ENCODE measurements around the gene LRRC71. TPM values are rescaled to one million over a fixed set of nuclear protein-coding genes. Genes with fewer than 3 reads are reported as not detected.
"Not testable (repeated sequence)": the region's sequence is repeated elsewhere in the genome, so short reads cannot be mapped to it uniquely, and the experiment has no call there.

LRRC71 gene
- total RNA-seq, 2 experiments from 2014 or later: not detected

GRCh38 chr1:156922986-156923669 is 2.7 kb downstream of the LRRC71 start:
- ChIA-PET CTCF (interaction anchor here (0.7 to 1.3 kb wide), 2 partner anchors 13 to 32 kb away, joined by 3 to 5 read pairs; no protein-coding TSS in a partner anchor), POLR2A (no interaction called here)

GRCh38 chr1:156923670-156924477 is 3.4 kb downstream of the LRRC71 start:
- CTCF ChIA-PET: interaction anchor here (0.7 to 1.3 kb wide), 2 partner anchors 14 to 33 kb away, joined by 3 to 5 read pairs; no protein-coding TSS in a partner anchor
- POLR2A ChIA-PET: no interaction called here

- POLR2A ChIA-PET: no interaction called here
- CTCF ChIA-PET: interaction anchor here (1.3 kb wide), 1 partner anchor 14 kb away, joined by 5 read pairs; no protein-coding TSS in a partner anchor
Observed at GRCh38 chr1:156924478-156925153, 4.2 kb downstream of the LRRC71 start.

GRCh38 chr1:156925154-156926010 is 5.0 kb downstream of the LRRC71 start:
- POLR2A ChIA-PET: no interaction called here
- CTCF ChIA-PET: interaction anchor here (1.0 to 1.6 kb wide), 2 partner anchors 33 to 36 kb away, joined by 4 to 8 read pairs; no protein-coding TSS in a partner anchor

GRCh38 chr1:156926175-156926574 is 5.7 kb downstream of the LRRC71 start:
- ChIA-PET POLR2A (no interaction called here), CTCF (interaction anchor here (0.8 to 1.6 kb wide), 5 partner anchors 16 to 405 kb away, joined by 3 to 9 read pairs (median 4); no protein-coding TSS in a partner anchor)

GRCh38 chr1:156926695-156927094 is 6.3 kb downstream of the LRRC71 start:
- POLR2A ChIA-PET: not testable (repeated sequence)
- CTCF ChIA-PET: interaction anchor here (0.8 to 1.6 kb wide), 6 partner anchors 16 to 405 kb away, joined by 3 to 9 read pairs (median 8); no protein-coding TSS in a partner anchor

- POLR2A ChIA-PET: no interaction called here
- CTCF ChIA-PET: interaction anchor here (0.6 to 2.2 kb wide), 16 partner anchors 9 to 406 kb away, joined by 3 to 17 read pairs (median 4); partner anchors contain the start of gene PEAR1
Observed at GRCh38 chr1:156927215-156928042, 7.0 kb downstream of the LRRC71 start.

- CTCF ChIA-PET: interaction anchor here (0.6 to 2.2 kb wide), 14 partner anchors 8 to 239 kb away, joined by 3 to 17 read pairs (median 4); partner anchors contain the start of gene PEAR1
- POLR2A ChIA-PET: no interaction called here
Observed at GRCh38 chr1:156928043-156928602, 7.7 kb downstream of the LRRC71 start.

- ChIA-PET POLR2A (no interaction called here), CTCF (interaction anchor here (1.5 to 2.0 kb wide), 2 partner anchors 9 to 19 kb away, joined by 3 to 17 read pairs; partner anchors contain the start of gene LRRC71)
Observed at GRCh38 chr1:156929596-156930238, 9.3 kb downstream of the LRRC71 start.

- CTCF ChIA-PET: interaction anchor here (1.5 kb wide), 1 partner anchor 10 kb away, joined by 3 read pairs; the partner anchor contains the start of gene LRRC71
- POLR2A ChIA-PET: no interaction called here
Observed at GRCh38 chr1:156930483-156930882, 10.1 kb downstream of the LRRC71 start.

GRCh38 chr1:156931211-156931952 is 10.9 kb downstream of the LRRC71 start:
- ChIA-PET CTCF (interaction anchor here (1.2 to 1.3 kb wide), 2 partner anchors 18 to 39 kb away, joined by 3 to 4 read pairs; no protein-coding TSS in a partner anchor), POLR2A (no interaction called here)

- POLR2A ChIA-PET: no interaction called here
- CTCF ChIA-PET: interaction anchor here (1.2 to 1.3 kb wide), 2 partner anchors 17 to 39 kb away, joined by 3 to 4 read pairs; no protein-coding TSS in a partner anchor
Observed at GRCh38 chr1:156931974-156932710, 11.7 kb downstream of the LRRC71 start.

GRCh38 chr1:156933136-156933535 is 12.7 kb downstream of the LRRC71 start:
- CTCF ChIA-PET: interaction anchor here (1.4 kb wide), 1 partner anchor 44 kb away, joined by 3 read pairs; no protein-coding TSS in a partner anchor
- POLR2A ChIA-PET: interaction anchor here (0.7 kb wide), 1 partner anchor 8 kb away, joined by 9 read pairs; no protein-coding TSS in a partner anchor

GRCh38 chr1:156935505-156936128 is 15.2 kb downstream of the LRRC71 start:
- POLR2A ChIA-PET: no interaction called here
- CTCF ChIA-PET: interaction anchor here (1.1 kb wide), 1 partner anchor 8 kb away, joined by 4 read pairs; no protein-coding TSS in a partner anchor

- POLR2A ChIA-PET: no interaction called here
- CTCF ChIA-PET: interaction anchor here (1.1 kb wide), 1 partner anchor 8 kb away, joined by 4 read pairs; no protein-coding TSS in a partner anchor
Observed at GRCh38 chr1:156936191-156936590, 15.8 kb downstream of the LRRC71 start.
